ENCODE results near the gene B3GAT1.
A peak's percentile ranks its signal among the peaks of the same experiment; 100 is the strongest.
"Not testable (repeated sequence)": the region's sequence is repeated elsewhere in the genome, so short reads cannot be mapped to it uniquely, and the experiment has no call there.

B3GAT1 gene

DNA sequence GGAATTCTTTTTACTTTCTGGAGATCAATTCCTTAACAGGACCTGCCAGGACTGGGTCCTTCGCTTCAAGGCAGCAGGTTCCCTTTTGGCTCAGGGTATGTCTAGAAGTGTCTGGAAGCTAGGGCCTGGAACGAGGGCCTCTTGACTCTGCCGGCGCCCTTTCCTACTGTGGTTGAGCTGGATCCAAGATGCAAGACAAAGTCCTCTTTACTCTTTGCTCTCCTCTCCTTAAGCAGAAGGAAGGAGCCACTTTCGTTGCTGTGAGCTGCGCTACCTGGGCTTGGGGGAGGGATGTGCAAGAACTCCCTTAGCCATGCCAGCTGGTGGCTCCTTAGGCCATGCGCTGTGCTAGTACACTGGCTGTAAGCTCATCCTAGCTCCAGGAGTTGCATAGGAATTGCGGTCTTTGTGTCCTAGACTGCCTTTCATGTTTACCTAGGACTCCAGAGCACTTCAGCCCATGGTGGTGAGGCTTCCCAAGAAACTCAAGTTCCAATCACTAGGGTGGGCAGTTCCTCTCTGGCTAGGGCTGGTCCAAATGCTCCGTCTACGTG is 62.2 kb downstream of the B3GAT1 start:
- DNase-seq, result no peak

GRCh38 chr11:134349109-134349801 is 62.8 kb downstream of the B3GAT1 start:
- no peak for DNase-seq

- DNase-seq, result no peak
These were observed 64.6 kb downstream of the B3GAT1 start for GRCh38 chr11:134347441-134347840.

DNA sequence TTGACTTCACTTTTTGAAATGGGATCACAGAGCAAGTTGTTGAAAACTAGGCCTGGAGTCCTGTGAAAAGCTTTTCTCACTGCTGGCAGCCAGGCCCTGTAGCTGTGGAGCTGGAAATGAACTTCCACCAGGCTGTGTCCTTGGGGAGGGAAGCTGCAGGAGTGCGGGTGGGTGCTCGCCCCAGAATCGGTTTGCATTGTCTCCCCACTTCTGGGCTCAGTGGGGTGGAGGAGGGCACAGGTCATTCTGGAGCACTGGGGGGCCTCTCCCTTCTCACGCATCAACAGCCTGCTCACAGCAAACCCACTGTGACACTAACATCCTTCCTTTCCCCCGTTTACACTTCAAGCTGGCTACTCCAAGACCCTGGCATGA is 65.1 kb downstream of the B3GAT1 start:
- no peak for DNase-seq

- DNase-seq, result no peak
These were observed 65.7 kb downstream of the B3GAT1 start for GRCh38 chr11:134346101-134346975.

- no peak for DNase-seq
These were observed 66.8 kb downstream of the B3GAT1 start for GRCh38 chr11:134345237-134345550.

- DNase-seq, result not testable (repeated sequence)
These were observed 67.4 kb downstream of the B3GAT1 start for GRCh38 chr11:134344497-134345236.

DNA sequence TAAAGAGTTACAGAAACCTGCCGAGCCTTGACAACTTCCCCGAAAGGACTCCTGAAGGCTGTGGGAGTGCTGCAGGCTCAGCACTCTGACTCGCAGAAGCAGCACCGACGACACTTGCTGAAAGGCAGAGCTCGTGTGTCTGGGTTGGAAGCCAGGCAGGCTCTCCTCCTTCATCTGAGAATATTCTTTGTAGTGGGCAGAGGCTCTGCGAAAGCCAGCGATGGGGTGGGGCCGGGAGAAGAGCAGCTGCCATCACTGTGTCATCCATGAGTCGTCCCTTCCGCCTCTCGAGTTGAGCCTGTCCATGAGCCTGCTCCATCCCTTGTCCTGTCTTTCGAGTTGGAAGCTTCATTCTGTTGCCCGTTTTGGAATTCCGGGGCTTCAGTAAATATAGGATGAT is 68.4 kb downstream of the B3GAT1 start:
- DNase-seq, result no peak

DNA sequence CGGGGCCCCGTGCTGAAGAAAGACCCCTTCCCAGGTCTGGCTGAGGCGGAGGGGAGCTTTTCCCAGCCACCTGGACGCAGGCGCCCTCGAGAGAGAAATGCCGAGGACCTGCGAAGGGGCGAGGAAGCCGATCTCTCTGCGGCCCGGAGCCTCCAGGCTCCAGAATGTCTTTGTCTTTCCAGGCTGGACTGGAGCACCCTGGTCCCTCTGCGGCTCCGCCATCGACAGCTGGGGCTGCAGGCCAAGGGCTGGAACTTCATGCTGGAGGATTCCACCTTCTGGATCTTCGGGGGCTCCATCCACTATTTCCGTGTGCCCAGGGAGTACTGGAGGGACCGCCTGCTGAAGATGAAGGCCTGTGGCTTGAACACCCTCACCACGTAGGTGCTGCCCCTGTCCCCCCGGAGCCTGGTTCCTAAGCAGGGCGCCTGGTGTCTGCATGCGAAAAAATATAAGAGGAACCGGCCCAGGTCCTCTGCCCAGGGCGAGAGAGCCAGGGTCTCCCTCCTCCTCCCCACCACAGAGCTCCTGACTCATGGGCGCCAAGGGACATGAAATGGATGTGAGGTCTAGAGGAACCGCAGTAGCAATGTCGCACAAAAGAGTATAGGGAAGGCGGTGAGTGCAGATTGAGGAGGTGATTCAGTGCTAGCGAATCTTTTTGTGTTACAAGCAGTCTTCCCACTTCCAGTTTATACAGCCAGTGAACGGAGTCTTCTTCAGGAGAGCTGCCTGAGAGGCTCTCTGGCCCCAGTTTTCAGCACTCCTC is 69.3 kb downstream of the B3GAT1 start:
- no peak for DNase-seq

- DNase-seq, result no peak
These were observed 70.1 kb downstream of the B3GAT1 start for GRCh38 chr11:134341805-134342571.

GRCh38 chr11:134340354-134340964 is 71.6 kb downstream of the B3GAT1 start:
- peak; percentile 57 for DNase-seq

GRCh38 chr11:134339756-134340155 is 72.3 kb downstream of the B3GAT1 start:
- DNase-seq, result no peak

DNA sequence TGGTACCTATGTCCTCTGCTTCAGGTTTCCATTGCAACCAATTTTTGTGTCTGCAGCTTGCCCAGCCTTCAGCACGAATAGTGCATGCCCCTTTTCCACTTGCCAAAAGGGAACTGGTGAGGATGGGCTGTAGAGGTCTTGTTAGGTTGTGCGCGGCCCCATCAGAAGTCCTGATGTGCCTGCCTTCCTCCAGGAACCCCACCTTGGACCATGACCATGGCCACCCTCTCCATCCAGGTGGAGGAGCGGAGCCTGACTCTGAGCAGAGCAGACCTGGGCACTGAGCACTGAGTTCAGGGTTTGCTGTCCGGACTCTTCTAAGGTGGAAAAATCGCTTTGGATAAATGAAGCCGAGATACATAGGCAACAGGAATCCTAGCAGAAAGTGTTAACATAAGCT is 73.4 kb downstream of the B3GAT1 start:
- no peak for DNase-seq

DNA sequence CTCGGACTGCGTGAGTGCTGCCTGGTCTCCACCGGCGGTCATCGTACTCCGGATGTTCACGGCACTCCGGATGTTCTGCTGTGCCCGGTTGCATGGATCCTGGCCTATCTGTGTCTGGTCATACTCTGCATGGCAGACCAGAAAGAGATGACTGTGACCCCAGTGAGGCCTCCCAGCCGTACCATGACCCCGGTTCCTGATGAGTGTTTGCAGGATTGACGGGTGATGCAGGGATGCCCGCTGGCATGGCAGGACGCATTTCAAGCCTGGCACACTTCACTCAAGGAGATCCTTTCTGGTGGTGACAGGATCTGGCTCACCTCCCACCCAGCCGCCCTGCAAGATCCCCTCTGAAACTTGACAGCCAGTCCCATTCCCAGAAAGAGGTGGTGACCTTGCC is 74.0 kb downstream of the B3GAT1 start:
- DNase-seq, result no peak

- no peak for DNase-seq
These were observed 75.0 kb downstream of the B3GAT1 start for GRCh38 chr11:134337051-134337450.

GRCh38 chr11:134334796-134335571 is 77.1 kb downstream of the B3GAT1 start:
- no peak for DNase-seq

GRCh38 chr11:134333946-134334345 is 78.1 kb downstream of the B3GAT1 start:
- DNase-seq, result no peak

DNA sequence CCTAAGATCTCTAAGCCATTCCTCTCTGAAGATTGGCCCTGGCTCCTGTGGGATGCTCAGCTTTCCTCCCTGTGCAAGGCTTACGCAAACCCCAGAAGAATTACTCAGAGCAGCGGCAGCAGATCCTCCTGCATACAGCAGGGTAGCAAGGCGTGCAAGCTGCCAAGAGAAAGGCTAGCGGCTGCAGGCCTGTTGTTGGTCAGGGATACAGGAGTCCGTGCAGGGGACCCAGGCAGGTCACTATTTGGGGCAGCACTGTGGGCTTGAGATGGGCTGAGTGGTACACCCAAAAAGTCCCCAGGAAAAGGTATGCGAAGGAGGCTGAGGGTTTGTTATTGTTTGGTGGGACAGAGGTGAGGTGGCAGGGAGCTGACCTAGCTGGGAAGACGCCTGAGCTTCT is 78.7 kb downstream of the B3GAT1 start:
- no peak for DNase-seq

GRCh38 chr11:134332782-134333181 is 79.3 kb downstream of the B3GAT1 start:
- no peak for DNase-seq

- peak; percentile 32 for DNase-seq
These were observed 79.8 kb downstream of the B3GAT1 start for GRCh38 chr11:134332189-134332631.

All from NCI-H1105 (cell line).